GM19468 (cell line): ENCODE data around the gene IDH3A.

ENCODE experiments used
- ATAC-seq: cut with Tn5 transposase; IDR thresholded peaks from one replicate; pipeline ENCODE4 v1.9.1; 2021; ENCODE audit warnings: mild to moderate bottlenecking, moderate library complexity, moderate number of reproducible peaks; ENCODE audit not compliant: unreplicated experiment; ENCODE audit errors: extremely low read depth

Gene IDH3A

DNA sequence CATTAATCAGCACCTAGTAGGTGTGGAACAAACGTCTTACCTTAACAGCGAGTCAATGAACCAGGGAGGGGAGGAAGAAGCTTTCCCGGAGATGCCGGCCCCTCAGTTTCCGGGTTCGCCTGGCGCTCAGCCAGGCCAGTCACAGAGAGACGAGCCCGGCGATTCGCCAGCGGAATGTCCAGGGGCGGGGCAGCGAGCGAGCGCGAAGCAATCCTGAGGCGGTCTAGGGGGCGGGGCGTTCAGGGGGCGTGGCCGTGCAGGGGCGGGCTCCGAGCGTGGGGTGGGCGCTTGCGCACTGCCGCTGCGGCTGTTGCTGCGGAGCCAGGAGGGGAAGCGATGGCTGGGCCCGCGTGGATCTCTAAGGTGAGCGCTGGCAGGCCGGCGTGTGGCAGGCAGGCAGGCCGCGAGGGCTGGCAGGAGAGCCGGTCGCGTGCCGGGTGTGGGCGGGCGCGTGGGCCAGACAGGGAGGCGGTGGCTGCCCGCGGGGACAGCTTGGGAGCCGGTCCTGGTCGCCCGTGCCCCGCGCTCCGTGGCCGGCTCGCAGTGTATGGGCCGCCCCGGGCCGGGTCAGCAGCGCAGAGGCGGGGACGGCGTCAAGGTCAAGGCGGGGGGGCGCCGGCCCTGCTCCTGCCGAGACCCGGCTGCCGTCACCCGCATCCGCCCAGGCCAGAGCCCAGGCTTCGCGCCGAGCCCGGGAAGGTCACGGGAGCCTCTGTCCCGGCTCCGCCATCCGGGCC is at the start of gene IDH3A:
TSS of gene IDH3A (plus strand) at position 295 of the 737 bp plus-strand sequence. CDS start at position 337, 42 bp downstream.
- peak; percentile 60 for ATAC-seq

DNA sequence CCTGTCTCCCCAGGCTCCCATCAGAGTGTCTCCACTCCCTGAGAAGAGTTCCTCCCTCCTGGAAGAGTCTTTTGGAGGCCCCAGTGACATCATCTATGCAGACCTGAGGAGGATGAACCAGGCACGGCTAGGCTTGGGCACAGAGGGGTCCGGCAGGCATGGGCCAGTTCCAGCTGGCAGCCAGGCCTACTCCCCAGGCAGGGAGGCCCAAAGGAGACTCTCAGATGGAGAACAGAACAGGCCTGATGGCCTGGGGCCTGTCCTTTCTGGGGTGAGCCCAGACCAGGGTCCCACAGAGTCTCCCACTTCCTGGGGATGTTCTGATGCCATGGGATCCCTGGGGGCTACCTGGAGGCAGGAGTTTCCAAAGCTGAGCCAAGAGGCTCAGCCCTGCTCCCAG is 48.3 kb upstream of the IDH3A start:
- ATAC-seq = no peak

DNA sequence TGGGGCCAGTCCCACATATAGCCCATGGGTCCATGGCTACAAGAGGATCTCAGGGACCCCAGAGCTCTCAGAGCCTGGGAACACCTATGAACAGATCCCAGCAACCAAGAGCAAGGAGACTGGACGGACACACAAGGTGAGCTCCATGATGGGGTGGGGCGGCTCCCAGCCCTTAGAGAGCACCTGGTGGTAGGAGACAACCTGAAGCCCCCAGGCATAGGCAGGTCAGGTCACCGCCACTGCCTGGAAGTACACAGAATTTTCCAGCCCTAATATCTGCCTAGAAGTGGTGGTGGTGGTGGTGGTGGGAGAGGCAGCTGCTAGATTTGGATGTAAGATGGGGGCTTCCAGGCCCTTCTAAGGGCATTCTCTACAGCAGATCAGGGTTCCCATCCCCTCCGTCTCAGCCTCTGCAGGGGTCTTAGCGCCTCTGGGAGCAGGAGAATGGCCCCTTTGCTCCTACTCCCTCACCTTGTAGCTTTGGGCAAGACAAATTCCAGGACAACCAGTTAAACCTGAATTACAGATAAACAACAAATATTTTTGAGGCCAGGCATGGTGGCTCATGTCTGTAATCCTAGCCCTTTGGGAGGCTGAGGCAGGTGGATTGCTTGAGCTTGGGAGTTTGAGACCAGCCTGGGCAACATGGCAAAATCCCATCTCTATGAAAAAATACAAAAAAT is 47.6 kb upstream of the IDH3A start:
- no peak for ATAC-seq

GRCh38 chr15:78102211-78102610 is 47.0 kb upstream of the IDH3A start:
- no peak for ATAC-seq

DNA sequence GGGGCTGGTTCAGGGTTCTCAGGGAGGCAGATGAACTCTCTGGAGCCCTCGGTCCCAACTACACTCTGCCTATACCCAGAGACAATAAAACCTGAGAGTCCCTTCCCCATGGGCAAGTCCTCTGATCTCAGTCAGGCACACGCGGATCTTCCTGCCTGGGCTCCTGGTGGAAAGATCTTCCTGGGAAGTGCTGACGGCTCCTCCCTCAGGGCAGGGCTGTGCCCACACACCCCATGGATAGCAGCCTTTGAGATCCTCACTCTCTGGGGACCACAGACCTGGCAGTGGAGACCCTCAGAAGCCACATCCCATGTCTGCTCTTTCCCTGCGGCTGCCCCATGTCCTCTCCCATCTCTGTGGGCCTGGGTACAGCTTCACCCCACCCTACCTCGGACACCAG is 46.4 kb upstream of the IDH3A start:
- no peak for ATAC-seq

GRCh38 chr15:78103406-78104118 is 45.6 kb upstream of the IDH3A start:
- peak; percentile 73 for ATAC-seq

GRCh38 chr15:78104119-78104479 is 45.1 kb upstream of the IDH3A start:
- ATAC-seq = no peak

GRCh38 chr15:78104566-78105475 is 44.3 kb upstream of the IDH3A start:
- ATAC-seq = no peak

GRCh38 chr15:78105476-78106241 is 43.5 kb upstream of the IDH3A start:
- ATAC-seq = no peak

DNA sequence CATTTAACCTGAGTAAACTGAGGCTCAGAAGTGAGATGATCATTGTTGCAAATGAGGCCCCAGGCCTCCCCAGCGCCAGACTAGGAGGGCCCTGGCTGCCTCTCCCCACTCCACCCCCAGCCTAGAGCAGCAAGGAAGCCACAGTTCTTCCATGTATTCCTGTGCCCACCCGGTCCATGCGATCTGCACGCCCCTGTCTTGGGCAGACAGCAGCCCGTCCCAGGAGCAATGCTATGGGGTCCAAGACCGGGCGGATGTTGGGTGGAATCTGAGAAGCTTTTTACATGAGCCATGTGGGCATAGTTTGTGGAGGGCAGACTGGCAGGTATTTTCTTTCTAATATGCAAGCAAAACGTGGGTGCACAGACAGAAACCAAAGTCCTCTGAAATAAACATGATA is 41.7 kb upstream of the IDH3A start:
- no peak for ATAC-seq

DNA sequence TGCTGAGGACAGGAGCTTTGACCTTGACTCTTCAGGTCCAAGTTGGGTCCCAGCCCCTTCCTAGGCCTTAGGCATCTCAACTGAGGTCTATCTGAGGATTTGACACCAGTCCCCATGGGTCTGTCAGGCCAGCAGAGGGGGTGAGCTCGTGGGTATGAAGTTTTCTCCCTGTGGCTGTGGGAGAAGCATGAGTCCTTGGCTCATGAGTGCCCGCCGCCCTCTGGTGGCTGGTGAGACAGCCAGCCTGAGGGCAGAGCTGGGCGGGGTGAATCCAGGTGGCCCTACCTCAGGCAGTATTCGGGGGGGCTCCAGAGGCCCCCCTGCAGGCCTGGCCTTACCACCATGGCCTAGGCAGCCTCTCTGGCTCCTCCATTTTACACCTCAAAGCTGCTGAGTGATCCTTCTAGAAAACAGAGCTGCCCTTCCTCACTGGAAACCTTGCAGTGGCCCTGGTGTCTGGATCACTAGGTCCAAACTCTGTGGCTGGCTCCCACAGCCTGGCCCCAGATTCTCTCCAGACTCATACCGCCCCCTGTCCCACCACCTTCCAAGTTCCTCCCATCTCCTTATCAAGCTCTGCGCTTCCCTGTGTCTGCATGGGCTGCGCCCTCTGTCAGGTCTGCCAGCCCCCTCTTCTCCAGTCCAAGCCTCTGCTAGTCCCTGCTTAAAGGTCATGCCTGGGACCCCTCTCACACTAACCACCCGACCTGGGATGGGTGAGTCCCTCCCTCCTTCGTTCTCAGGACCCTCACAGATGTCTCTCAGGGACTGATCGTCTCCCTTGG is 40.7 kb upstream of the IDH3A start:
- ATAC-seq = no peak

GRCh38 chr15:78109156-78109555 is 40.0 kb upstream of the IDH3A start:
- ATAC-seq = no peak

DNA sequence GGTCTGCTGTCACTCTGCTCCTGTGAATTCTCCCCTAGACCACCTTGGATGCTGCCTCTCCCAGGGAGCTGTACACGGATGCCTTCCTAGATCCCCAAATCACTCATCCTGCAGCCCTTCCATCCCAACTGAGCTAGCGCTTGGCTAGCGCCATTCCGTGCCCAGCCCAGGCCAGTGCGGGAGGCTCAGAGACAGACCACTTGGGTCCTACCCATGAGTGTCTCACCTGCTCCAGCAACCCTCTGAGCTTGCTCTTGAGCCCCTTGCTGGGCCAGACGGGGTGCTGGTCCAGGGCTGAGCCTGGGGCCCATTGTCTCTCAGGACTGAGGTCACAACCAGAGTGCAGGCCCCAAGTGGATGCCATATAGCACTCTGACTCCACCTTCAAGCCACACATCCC is 39.1 kb upstream of the IDH3A start:
- no peak for ATAC-seq

DNA sequence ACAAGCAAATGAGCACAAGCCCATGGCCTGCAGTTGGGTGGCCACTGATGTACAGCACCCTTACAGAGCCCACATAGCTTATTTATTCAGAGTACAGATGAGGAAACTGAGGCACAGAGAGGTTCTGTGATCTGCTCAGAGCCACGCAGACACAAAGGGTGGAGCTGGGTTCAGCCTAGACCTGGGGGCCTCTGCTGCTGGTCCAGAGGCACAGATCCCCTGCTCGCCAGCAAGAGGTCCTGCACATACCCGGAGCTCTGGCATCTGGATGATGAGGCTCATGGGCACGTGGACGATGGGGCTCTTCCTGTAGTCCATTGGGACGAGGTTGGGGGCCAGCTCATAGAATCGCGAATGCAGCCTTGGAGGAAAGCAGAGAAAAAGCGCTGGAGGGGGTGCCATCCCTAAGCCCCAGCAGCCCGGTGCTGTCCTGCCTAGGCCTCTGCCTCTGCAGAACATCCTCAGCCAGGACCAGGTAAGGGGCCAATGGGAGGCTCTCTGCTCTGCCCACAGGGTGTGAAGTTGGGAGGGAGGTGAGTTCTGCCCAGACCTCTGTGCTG is 38.2 kb upstream of the IDH3A start:
- ATAC-seq = no peak

GRCh38 chr15:78111788-78112187 is 37.4 kb upstream of the IDH3A start:
- ATAC-seq = no peak

GRCh38 chr15:78112551-78112950 is 36.6 kb upstream of the IDH3A start:
- no peak for ATAC-seq

DNA sequence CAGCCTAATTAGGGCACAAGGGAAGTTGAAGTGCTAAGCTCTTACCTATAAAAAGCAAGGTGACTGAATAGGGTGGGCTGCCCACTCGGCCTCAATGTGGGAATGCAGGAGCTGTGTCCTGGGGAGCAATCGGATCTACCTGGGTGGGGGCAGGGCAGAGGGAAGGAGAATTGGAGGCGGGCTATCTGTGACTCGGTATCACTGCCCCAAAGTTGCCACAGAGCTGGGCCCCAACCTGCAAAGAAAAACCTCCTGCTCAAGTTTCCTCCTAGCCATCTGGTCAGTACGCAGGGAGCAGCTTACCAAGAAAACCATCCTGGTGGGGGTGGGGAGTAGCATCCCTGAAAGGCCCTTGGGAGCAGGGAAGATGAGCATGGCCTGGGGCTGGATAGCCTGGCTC is 28.6 kb upstream of the IDH3A start:
- no peak for ATAC-seq

- no peak for ATAC-seq
These were observed 23.9 kb upstream of the IDH3A start for GRCh38 chr15:78125267-78125666.
